Smooth muscle cell (in vitro differentiated cells): ENCODE data around the gene CAMKK2. TPM values are rescaled to one million over a fixed set of nuclear protein-coding genes. Genes with fewer than 3 reads are reported as not detected.

Source experiments
- DNase-seq: peaks from one replicate; lab custom pipeline; 2025; ENCODE audit not compliant: unreplicated experiment; lab: John Stamatoyannopoulos, UW
- H2AFZ ChIP-seq: fragments of 200-600 bp; sonication (generic); 2 replicates; pipeline ENCODE4 v1.6.0; 2016; ENCODE audit warnings: antibody characterized with exemption, low read depth, mild to moderate bottlenecking
- H3F3A ChIP-seq: fragments of 200-600 bp; sonication (generic); 2 replicates; pipeline ENCODE4 v1.6.0; 2017; ENCODE audit warnings: antibody characterized with exemption, low read depth
- H3K27ac ChIP-seq: fragments of 200-600 bp; sonication (generic); 2 replicates; pipeline ENCODE4 v1.5.1; 2016; ENCODE audit warnings: low read depth, mild to moderate bottlenecking
- H3K27me3 ChIP-seq: fragments of 200-600 bp; sonication (generic); 2 replicates; pipeline ENCODE4 v1.6.1; 2016; ENCODE audit warnings: low read depth, mild to moderate bottlenecking
- H3K36me3 ChIP-seq: fragments of 200-600 bp; sonication (generic); 2 replicates; pipeline ENCODE4 v1.5.1; 2016; ENCODE audit warnings: low read depth
- H3K4me1 ChIP-seq: fragments of 200-600 bp; sonication (generic); 2 replicates; pipeline ENCODE4 v1.5.1; 2016; ENCODE audit warnings: low read depth
- H3K4me2 ChIP-seq: fragments of 200-600 bp; sonication (generic); 2 replicates; pipeline ENCODE4 v1.6.0; 2016; ENCODE audit warnings: mild to moderate bottlenecking
- H3K4me3 ChIP-seq: fragments of 200-600 bp; sonication (generic); 2 replicates; pipeline ENCODE4 v1.5.1; 2016; ENCODE audit warnings: mild to moderate bottlenecking
- H3K79me2 ChIP-seq: fragments of 200-600 bp; sonication (generic); 2 replicates; pipeline ENCODE4 v1.6.0; 2016; ENCODE audit warnings: low read depth, mild to moderate bottlenecking
- H3K9ac ChIP-seq: fragments of 200-600 bp; sonication (generic); 2 replicates; pipeline ENCODE4 v1.6.0; 2016; ENCODE audit warnings: low read depth
- H3K9me3 ChIP-seq: fragments of 200-600 bp; sonication (generic); replicated peaks from 2 replicates; pipeline ENCODE4 v1.5.1; 2016; ENCODE audit warnings: low read depth
- H4K20me1 ChIP-seq: fragments of 200-600 bp; sonication (generic); 2 replicates; pipeline ENCODE4 v1.6.0; 2016; ENCODE audit warnings: low read depth
- WGBS: methylation state at CpG from one replicate; pipeline ENCODE4 v1.1.7; 2016; ENCODE audit warnings: low lambda C conversion rate; 5-methylcytosine and 5-hydroxymethylcytosine counted together
- polyA plus RNA-seq: library from polyadenylated mRNA; unstranded; fragments of >200 nt; fragmentation: Nextera tagmentation; extraction: Ambion mirVana; gene quantifications from 2 replicates; pipeline ENCODE4 v1.2.1, GENCODE V29; 2016
- total RNA-seq: library from RNA; depleted of rRNA; stranded (reverse); fragments of >200 nt; gene quantifications from 2 replicates; pipeline ENCODE4 v1.2.3, GENCODE V29; 2014
- TF ChIP-seq, protein P1 (sequence below): fragments of 200-600 bp; sonication (generic); IDR thresholded peaks from 2 replicates; pipeline ENCODE4 v1.5.1; 2017; ENCODE audit warnings: borderline replicate concordance, mild to moderate bottlenecking, antibody characterized with exemption; ENCODE audit not compliant: insufficient read depth, poor library complexity, severe bottlenecking

CAMKK2 gene
- total and polyA plus RNA-seq, 2 experiments from 2014 or later, result 13.3 to 23.4 TPM

DNA sequence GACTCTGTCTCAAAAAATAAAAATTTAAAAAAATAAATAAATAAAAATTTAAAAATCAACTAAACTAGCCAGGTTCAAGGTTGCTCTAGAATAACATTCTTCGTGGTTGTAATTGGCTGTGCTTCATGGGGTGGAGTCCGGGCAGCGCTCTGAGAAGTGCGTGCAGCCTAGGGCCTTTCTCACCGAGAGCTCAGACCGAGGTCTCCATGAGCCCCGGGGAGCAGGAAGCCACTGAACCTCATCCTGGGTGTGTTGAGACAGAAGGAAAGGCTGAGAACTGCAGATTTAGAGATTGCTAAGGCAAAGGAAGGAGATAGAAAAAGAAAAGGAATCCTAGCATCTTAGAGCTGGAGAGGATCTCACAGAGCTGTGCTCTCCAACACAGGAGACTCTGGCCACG, 71.9 kb downstream of the CAMKK2 start:
- Histone ChIP-seq H3K79me2 (no peaks in the 10 kb centered on the region), H3K9me3 (no peaks in the 10 kb centered on the region), H4K20me1 (no peaks in the 10 kb centered on the region), H3K4me3 (no peak overlapping the region), H3K9ac (no peak overlapping the region), H3K27me3 (no peaks in the 10 kb centered on the region), H3K36me3 (no peaks in the 10 kb centered on the region), H3F3A (no peaks in the 10 kb centered on the region), H3K4me2 (no peak overlapping the region), H2AFZ (no peak overlapping the region), H3K27ac (no peak overlapping the region), H3K4me1 (no peaks in the 10 kb centered on the region)
- TF ChIP-seq, protein P1, sequence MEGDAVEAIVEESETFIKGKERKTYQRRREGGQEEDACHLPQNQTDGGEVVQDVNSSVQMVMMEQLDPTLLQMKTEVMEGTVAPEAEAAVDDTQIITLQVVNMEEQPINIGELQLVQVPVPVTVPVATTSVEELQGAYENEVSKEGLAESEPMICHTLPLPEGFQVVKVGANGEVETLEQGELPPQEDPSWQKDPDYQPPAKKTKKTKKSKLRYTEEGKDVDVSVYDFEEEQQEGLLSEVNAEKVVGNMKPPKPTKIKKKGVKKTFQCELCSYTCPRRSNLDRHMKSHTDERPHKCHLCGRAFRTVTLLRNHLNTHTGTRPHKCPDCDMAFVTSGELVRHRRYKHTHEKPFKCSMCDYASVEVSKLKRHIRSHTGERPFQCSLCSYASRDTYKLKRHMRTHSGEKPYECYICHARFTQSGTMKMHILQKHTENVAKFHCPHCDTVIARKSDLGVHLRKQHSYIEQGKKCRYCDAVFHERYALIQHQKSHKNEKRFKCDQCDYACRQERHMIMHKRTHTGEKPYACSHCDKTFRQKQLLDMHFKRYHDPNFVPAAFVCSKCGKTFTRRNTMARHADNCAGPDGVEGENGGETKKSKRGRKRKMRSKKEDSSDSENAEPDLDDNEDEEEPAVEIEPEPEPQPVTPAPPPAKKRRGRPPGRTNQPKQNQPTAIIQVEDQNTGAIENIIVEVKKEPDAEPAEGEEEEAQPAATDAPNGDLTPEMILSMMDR, result no peak
- DNase-seq, result no peak
- WGBS, result 93% methylated on average over 8 of the region's 8 CpGs

DNA sequence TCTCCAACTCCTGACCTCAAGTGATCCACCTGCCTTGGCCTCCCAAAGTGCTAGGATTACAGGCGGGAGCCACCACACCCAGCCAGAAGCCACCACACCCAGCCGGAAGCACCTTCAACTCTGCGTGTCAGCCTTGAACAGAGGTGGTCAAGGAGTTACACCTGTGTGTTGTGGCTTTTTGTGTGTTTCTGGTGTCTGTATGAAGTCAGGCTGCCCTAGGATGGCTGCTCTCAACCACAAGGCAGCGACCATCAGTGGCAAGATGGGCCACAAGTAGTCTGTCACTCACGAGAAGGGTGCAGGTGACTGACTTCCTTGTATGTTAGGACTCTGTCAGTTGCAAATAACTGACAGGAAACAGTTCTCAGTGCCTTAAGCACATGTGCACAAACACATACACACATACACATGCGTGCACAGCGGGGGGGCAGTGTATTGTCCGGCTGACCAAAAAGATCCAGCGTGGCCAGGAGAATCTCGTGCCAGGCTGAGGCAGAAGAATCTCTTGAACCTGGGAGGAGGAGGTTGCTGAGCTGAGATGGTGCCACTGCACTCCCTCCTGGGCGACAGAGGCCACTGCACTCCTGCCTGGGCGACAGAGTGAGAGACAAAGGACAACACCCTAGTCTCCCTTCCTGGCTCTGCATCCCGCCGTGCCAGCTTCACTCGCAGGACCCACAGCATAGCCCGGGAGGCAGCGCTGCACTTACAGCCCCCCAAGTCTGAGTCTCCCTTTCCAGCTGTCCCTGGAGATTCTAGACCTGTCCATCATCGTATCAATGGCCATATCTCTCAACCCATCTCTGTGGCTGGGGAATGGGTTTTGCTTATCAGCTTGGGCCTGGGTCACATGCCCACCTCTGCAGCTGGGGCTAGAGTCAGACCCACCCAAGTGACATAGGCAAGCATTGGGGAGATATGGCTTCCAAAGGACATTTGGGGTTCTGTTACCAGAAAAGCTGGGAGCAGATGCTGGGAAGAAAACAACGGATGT, 72.9 kb downstream of the CAMKK2 start:
- Histone ChIP-seq H3F3A (no peaks in the 10 kb centered on the region), H3K4me1 (no peaks in the 10 kb centered on the region), H4K20me1 (no peaks in the 10 kb centered on the region), H3K27me3 (no peaks in the 10 kb centered on the region), H3K4me3 (no peak overlapping the region), H2AFZ (no peak overlapping the region), H3K9me3 (no peaks in the 10 kb centered on the region), H3K79me2 (no peaks in the 10 kb centered on the region), H3K36me3 (no peaks in the 10 kb centered on the region), H3K9ac (no peak overlapping the region), H3K27ac (no peak overlapping the region), H3K4me2 (no peak overlapping the region)
- TF ChIP-seq, protein P1, result peak; percentile 18
- no peak for DNase-seq
- 93% methylated on average over 16 of the region's 19 CpGs for WGBS

DNA sequence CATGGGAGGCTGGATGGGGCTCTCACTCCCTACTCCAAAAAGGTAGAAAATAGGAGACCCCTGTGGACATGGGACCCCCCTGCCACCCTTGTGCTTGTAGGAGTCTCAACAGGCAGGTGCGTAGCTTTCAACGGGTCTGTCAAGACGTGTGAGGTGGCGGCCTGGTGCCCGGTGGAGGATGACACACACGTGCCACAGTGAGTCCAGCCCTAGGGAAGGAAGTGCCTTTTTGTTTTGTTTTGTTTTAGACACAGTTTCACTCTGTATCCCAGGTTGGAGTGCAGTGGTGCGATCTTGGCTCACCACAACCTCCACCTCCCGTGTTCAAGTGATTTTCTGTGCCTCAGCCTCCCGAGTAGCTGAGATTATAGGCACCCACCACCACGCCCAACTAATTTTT, 73.7 kb downstream of the CAMKK2 start:
- Histone ChIP-seq H3K4me1 (no peaks in the 10 kb centered on the region), H3K4me3 (no peak overlapping the region), H2AFZ (no peak overlapping the region), H3K79me2 (no peaks in the 10 kb centered on the region), H3K27ac (no peak overlapping the region), H3K9me3 (no peaks in the 10 kb centered on the region), H3F3A (no peaks in the 10 kb centered on the region), H3K36me3 (no peaks in the 10 kb centered on the region), H3K9ac (no peak overlapping the region), H3K4me2 (no peak overlapping the region), H3K27me3 (no peaks in the 10 kb centered on the region), H4K20me1 (no peaks in the 10 kb centered on the region)
- DNase-seq, result no peak
- TF ChIP-seq, protein P1, result no peak
- 97% methylated on average over 9 of the region's 10 CpGs for WGBS
